HCT116 (cell line): ENCODE measurements around the gene AVP. TPM values are rescaled to one million over a fixed set of nuclear protein-coding genes. Genes with fewer than 3 reads are reported as not detected.

Experiments used
- ATAC-seq: fragments of 200-7000 bp; cut with Tn5 transposase; 2 replicates; pipeline ENCODE4 v1.9.1; 2020; ENCODE audit warnings: mild to moderate bottlenecking, moderate library complexity
- BruUV-seq: library from RNA; stranded (reverse); fragments of 400-500 nt; replicated peaks from 2 replicates; lab custom pipeline; 2021; lab: Mats Ljungman, UMichigan
- CTCF ChIA-PET: fragments of 300-600 bp; sonication (Branson Sonifier 250); formaldehyde crosslinking; loops from one replicate; lab custom pipeline; 2021; ENCODE audit warnings: antibody characterized with exemption; lab: Charles Lee
- POLR2A ChIA-PET: fragments of 300-600, 350-600 bp; sonication (Branson Sonifier 250); formaldehyde crosslinking; loops from one replicate; lab custom pipeline; 2021; ENCODE audit warnings: antibody characterized with exemption; lab: Charles Lee
- RAD21 ChIA-PET, 2 experiments: fragments of 300-600 bp; sonication (Branson Sonifier 250); formaldehyde crosslinking; loops; one replicate each; lab custom pipeline; 2023; ENCODE audit warnings: low total read pairs in 2 of 2; ENCODE audit not compliant: uncharacterized antibody in 2 of 2, unreplicated experiment in 2 of 2, low non-redundant PET in 1 of 2; lab: Charles Lee
- DNase-seq: peaks from one replicate; pipeline ENCODE4 v3.0.0-alpha.2; 2010; ENCODE audit warnings: low read depth, low spot score
- H2AFZ ChIP-seq: fragments of 200-600 bp; shearing (Covaris generic), sonication (generic); 2 replicates; pipeline ENCODE4 v1.6.1; 2017; ENCODE audit warnings: low read depth, mixed run types, mixed read lengths, antibody characterized with exemption, low read length; ENCODE audit not compliant: poor library complexity, severe bottlenecking
- H3K27ac ChIP-seq: 2 replicates; pipeline ENCODE4 v1.5.1; 2012; ENCODE audit warnings: low read depth, low read length
- H3K27me3 ChIP-seq: fragments of 200-600 bp; sonication (generic); 2 replicates; pipeline ENCODE4 v1.6.1; 2016; ENCODE audit warnings: mixed run types, low read length, mixed read lengths; ENCODE audit not compliant: insufficient read depth
- H3K36me3 ChIP-seq, 2 experiments: fragments of 200-500 bp in 1 of 2; fragments of 200-600 bp in 1 of 2; sonication (Bioruptor generic) in 1 of 2; sonication (generic) in 1 of 2; 2 replicates each; pipeline versions ENCODE4 v1.5.1 to v1.6.1; 2014 to 2016; ENCODE audit warnings: low read length in 2 of 2, inconsistent platforms in 1 of 2, mixed read lengths in 1 of 2, mixed run types in 1 of 2; ENCODE audit not compliant: insufficient read depth in 2 of 2, control insufficient read depth in 1 of 2
- H3K4me1 ChIP-seq, 2 experiments: fragments of 200-600 bp in 1 of 2; sonication (generic) in 1 of 2; 2 replicates each; pipeline versions ENCODE4 v1.5.1 to v1.6.1; 2012 to 2017; ENCODE audit warnings: low read length in 2 of 2, inconsistent platforms in 1 of 2, mild to moderate bottlenecking in 1 of 2, mixed read lengths in 1 of 2, mixed run types in 1 of 2, moderate library complexity in 1 of 2; ENCODE audit not compliant: insufficient read depth in 2 of 2, control insufficient read depth in 1 of 2
- H3K4me2 ChIP-seq: fragments of 200-600 bp; sonication (generic); 2 replicates; pipeline ENCODE4 v1.6.1; 2017; ENCODE audit warnings: mixed run types, low read length, mixed read lengths
- H3K4me3 ChIP-seq, 2 experiments: fragments of 200-600 bp in 1 of 2; sonication (generic) in 1 of 2; replicated peaks in 1 of 2; 2 replicates each; pipeline ENCODE4 v1.5.1; 2011 to 2016; ENCODE audit warnings: low read length in 2 of 2, control low read depth in 1 of 2, low read depth in 1 of 2, mild to moderate bottlenecking in 1 of 2, mixed read lengths in 1 of 2, mixed run types in 1 of 2
- H3K79me2 ChIP-seq: fragments of 200-600 bp; sonication (generic); 2 replicates; pipeline ENCODE4 v1.6.1; 2017; ENCODE audit warnings: mild to moderate bottlenecking, mixed run types, low read length, moderate library complexity, mixed read lengths; ENCODE audit not compliant: insufficient read depth
- H3K9ac ChIP-seq: fragments of 200-600 bp; sonication (generic); 2 replicates; pipeline ENCODE4 v1.6.1; 2016; ENCODE audit warnings: low read length, mixed read lengths
- H3K9me2 ChIP-seq: fragments of 200-600 bp; sonication (generic), shearing (Covaris generic); 2 replicates; pipeline ENCODE4 v1.6.1; 2017; ENCODE audit warnings: mixed run types, mild to moderate bottlenecking, moderate library complexity; ENCODE audit not compliant: insufficient read depth
- H3K9me3 ChIP-seq, 2 experiments: fragments of 200-500 bp in 1 of 2; fragments of 200-600 bp in 1 of 2; sonication (Bioruptor generic) in 1 of 2; sonication (generic) in 1 of 2; 2 replicates each; pipeline ENCODE4 v1.6.1; 2014 to 2017; ENCODE audit warnings: low read length in 2 of 2, mixed read lengths in 2 of 2, inconsistent platforms in 1 of 2, low read depth in 1 of 2, mild to moderate bottlenecking in 1 of 2, mixed run types in 1 of 2, moderate library complexity in 1 of 2; ENCODE audit not compliant: control insufficient read depth in 1 of 2, insufficient read depth in 1 of 2
- H4K20me1 ChIP-seq: fragments of 200-600 bp; sonication (generic), shearing (Covaris generic); 2 replicates; pipeline ENCODE4 v1.6.1; 2017; ENCODE audit warnings: mixed run types, mild to moderate bottlenecking, moderate library complexity; ENCODE audit not compliant: insufficient read depth
- CEBPB ChIP-seq: IDR thresholded peaks from 2 replicates; pipeline ENCODE4 v1.6.1; 2012; ENCODE audit warnings: low read depth
- EGR1 ChIP-seq: IDR thresholded peaks from 2 replicates; pipeline ENCODE4 v1.6.1; 2012; ENCODE audit warnings: low read depth
- EZH2 ChIP-seq: fragments of 200-600 bp; sonication (generic); IDR thresholded peaks from 2 replicates; pipeline ENCODE4 v1.6.1; 2017; ENCODE audit warnings: antibody characterized with exemption, mixed run types
- EZH2phosphoT487 ChIP-seq: fragments of 200-600 bp; IDR thresholded peaks from 2 replicates; pipeline ENCODE4 v1.6.1; 2018; ENCODE audit warnings: antibody characterized with exemption, borderline replicate concordance
- FOSL1 ChIP-seq: IDR thresholded peaks from 2 replicates; pipeline ENCODE4 v1.6.1; 2012; ENCODE audit warnings: low read depth
- JUND ChIP-seq: IDR thresholded peaks from 2 replicates; pipeline ENCODE4 v1.6.1; 2012
- SIN3A ChIP-seq: IDR thresholded peaks from 2 replicates; pipeline ENCODE4 v1.6.1; 2012; ENCODE audit warnings: low read depth
- SP1 ChIP-seq: IDR thresholded peaks from 2 replicates; pipeline ENCODE4 v1.6.1; 2012; ENCODE audit warnings: low read depth
- YY1 ChIP-seq: IDR thresholded peaks from 2 replicates; pipeline ENCODE4 v1.6.1; 2011; ENCODE audit warnings: low read length, low read depth, moderate library complexity, mild to moderate bottlenecking; ENCODE audit not compliant: insufficient replicate concordance; ENCODE audit errors: extremely low read depth
- ZFX ChIP-seq: fragments of 450-650 bp; IDR thresholded peaks from 2 replicates; pipeline ENCODE4 v1.6.1; 2017
- intact Hi-C: fragments of 100-400 bp; cut with micrococcal nuclease; formaldehyde crosslinking; loops from 2 replicates; pipeline ENCODE4 v1.10.0; 2022
- total RNA-seq: library from RNA; stranded (reverse); gene quantifications from one replicate; pipeline ENCODE4 v1.2.1, GENCODE V29; 2021; ENCODE audit not compliant: unreplicated experiment
- TF ChIP-seq, protein P1 (sequence below), 3 experiments: fragments of 200-600 bp in 1 of 3; sonication (generic) in 1 of 3; IDR thresholded peaks in 2 of 3; conservative IDR thresholded peaks in 1 of 3; 2 replicates each; pipeline ENCODE4 v1.5.1; 2012 to 2017; ENCODE audit warnings: low read depth in 2 of 3, low read length in 2 of 3, antibody characterized with exemption in 1 of 3, borderline replicate concordance in 1 of 3, control low read depth in 1 of 3, mild to moderate bottlenecking in 1 of 3, mixed read lengths in 1 of 3, mixed run types in 1 of 3, moderate library complexity in 1 of 3; ENCODE audit not compliant: insufficient read depth in 1 of 3
- TF ChIP-seq, protein P2 (sequence below): IDR thresholded peaks from 2 replicates; pipeline ENCODE4 v1.6.1; 2011; ENCODE audit warnings: mild to moderate bottlenecking, low read length, moderate library complexity; ENCODE audit not compliant: insufficient replicate concordance; ENCODE audit errors: extremely low read depth

Gene AVP
- total RNA-seq, 1 experiment from 2014 or later, result not detected

DNA sequence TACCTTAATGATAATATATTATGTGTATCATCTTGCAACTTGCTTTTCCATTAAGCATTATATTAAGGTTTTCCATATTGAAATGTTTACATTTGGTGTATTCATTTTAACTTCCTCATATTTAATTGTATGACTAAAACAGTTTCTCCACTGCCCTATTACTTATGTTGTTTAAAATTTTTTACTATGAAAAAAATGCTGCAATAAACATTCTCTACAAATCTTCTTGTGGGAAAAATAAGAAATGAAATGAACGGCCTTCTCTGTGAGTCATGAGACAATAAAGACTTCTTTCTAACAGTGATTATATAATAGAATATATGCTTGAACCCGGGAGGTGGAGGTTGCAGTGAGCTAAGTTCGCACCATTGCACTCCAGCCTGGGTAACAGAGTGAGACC, 49.6 kb upstream of the AVP start:
- no TSS peak for BruUV-seq
- Histone ChIP-seq H3K27me3 (no peaks in the 10 kb centered on the region), H3K79me2 (peaks cover 31% of the 10 kb centered on the region), H2AFZ (no peak overlapping the region), H3K4me1 (peaks cover 0 to 10% of the 10 kb centered on the region in 2 experiments; a peak in 2 of 4 replicates), H3K9me3 (no peaks in the 10 kb centered on the region), H3K36me3 (no peaks in the 10 kb centered on the region), H3K4me2 (no peak overlapping the region), H3K4me3 (no peak overlapping the region), H3K27ac (no peak overlapping the region), H3K9ac (no peak overlapping the region), H4K20me1 (no peaks in the 10 kb centered on the region), H3K9me2 (no peaks in the 10 kb centered on the region)
- CTCF ChIA-PET, result no interaction called here
- DNase-seq (no peak), ATAC-seq (no peak)
- RAD21 ChIA-PET, result interaction anchor here in 1 of 2 experiments (0.6 kb wide), 1 partner anchor 19 kb away, joined by 4 read pairs; no protein-coding TSS in a partner anchor
- no peak for TF ChIP-seq EZH2
- no peak for TF ChIP-seq ZFX
- no peak for TF ChIP-seq JUND
- TF ChIP-seq FOSL1, result no peak
- POLR2A ChIA-PET, result no interaction called here
- intact Hi-C loops, result no loop called here

DNA sequence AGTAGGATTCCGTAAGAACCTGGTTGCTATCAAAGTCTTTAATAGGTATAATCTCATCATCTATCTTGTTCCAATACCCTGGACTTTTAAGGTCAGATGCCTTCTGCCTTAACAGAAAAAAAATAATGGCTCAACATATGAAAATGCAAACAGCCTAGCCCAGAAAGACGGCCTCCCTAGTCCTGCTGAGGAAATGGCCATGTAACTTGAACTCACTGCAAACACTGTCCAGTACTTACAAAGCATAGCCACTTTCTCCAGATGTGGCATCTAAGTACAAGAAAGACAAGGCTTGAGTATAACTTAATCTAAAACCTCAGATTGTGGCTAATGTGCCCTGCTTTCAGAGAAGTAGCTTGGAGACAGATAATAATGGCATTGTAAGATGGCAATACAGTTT, 48.6 kb upstream of the AVP start:
- H3K4me3 ChIP-seq, result no peak overlapping the region
- POLR2A ChIA-PET, result no interaction called here
- H3K36me3 ChIP-seq, result no peaks in the 10 kb centered on the region
- intact Hi-C loops, result no loop called here
- ATAC-seq, result no peak
- CTCF ChIA-PET, result no interaction called here
- no peaks in the 10 kb centered on the region for H4K20me1 ChIP-seq
- BruUV-seq, result no TSS peak
- H3K4me1 ChIP-seq, result peaks cover 0 to 10% of the 10 kb centered on the region in 2 experiments; a peak in 2 of 4 replicates
- H3K27ac ChIP-seq, result no peak overlapping the region
- no peaks in the 10 kb centered on the region for H3K9me2 ChIP-seq
- H3K79me2 ChIP-seq, result peaks cover 28% of the 10 kb centered on the region
- TF ChIP-seq SP1 (no peak), EZH2phosphoT487 (no peak), YY1 (no peak), SIN3A (no peak), CEBPB (no peak), EGR1 (no peak)
- TF ChIP-seq, protein P1, sequence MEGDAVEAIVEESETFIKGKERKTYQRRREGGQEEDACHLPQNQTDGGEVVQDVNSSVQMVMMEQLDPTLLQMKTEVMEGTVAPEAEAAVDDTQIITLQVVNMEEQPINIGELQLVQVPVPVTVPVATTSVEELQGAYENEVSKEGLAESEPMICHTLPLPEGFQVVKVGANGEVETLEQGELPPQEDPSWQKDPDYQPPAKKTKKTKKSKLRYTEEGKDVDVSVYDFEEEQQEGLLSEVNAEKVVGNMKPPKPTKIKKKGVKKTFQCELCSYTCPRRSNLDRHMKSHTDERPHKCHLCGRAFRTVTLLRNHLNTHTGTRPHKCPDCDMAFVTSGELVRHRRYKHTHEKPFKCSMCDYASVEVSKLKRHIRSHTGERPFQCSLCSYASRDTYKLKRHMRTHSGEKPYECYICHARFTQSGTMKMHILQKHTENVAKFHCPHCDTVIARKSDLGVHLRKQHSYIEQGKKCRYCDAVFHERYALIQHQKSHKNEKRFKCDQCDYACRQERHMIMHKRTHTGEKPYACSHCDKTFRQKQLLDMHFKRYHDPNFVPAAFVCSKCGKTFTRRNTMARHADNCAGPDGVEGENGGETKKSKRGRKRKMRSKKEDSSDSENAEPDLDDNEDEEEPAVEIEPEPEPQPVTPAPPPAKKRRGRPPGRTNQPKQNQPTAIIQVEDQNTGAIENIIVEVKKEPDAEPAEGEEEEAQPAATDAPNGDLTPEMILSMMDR (IDR thresholded peaks at IDR 0.05 in 2 of 3, conservative IDR thresholded peaks at IDR 0.05 in 1 of 3; ENCODE audit: borderline replicate concordance in 1 of 3, insufficient read depth in 1 of 3, low read depth in 2 of 3, low read length in 2 of 3), result no peak
- TF ChIP-seq, protein P2, sequence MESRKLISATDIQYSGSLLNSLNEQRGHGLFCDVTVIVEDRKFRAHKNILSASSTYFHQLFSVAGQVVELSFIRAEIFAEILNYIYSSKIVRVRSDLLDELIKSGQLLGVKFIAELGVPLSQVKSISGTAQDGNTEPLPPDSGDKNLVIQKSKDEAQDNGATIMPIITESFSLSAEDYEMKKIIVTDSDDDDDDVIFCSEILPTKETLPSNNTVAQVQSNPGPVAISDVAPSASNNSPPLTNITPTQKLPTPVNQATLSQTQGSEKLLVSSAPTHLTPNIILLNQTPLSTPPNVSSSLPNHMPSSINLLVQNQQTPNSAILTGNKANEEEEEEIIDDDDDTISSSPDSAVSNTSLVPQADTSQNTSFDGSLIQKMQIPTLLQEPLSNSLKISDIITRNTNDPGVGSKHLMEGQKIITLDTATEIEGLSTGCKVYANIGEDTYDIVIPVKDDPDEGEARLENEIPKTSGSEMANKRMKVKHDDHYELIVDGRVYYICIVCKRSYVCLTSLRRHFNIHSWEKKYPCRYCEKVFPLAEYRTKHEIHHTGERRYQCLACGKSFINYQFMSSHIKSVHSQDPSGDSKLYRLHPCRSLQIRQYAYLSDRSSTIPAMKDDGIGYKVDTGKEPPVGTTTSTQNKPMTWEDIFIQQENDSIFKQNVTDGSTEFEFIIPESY, result no peak
- H3K27me3 ChIP-seq, result no peaks in the 10 kb centered on the region
- H2AFZ ChIP-seq, result no peak overlapping the region
- RAD21 ChIA-PET, result no interaction called here
- no peaks in the 10 kb centered on the region for H3K9me3 ChIP-seq
- no peak overlapping the region for H3K4me2 ChIP-seq
- H3K9ac ChIP-seq, result no peak overlapping the region
- no peak for DNase-seq
